GM18519 (cell line): ENCODE results near the gene MAML3.

Experiments used
- ATAC-seq: cut with Tn5 transposase; IDR thresholded peaks from one replicate; pipeline ENCODE4 v1.9.1; 2021; ENCODE audit warnings: mild to moderate bottlenecking, moderate library complexity; ENCODE audit not compliant: unreplicated experiment, low FRiP score

MAML3 gene

GRCh38 chr4:139853309-139853708 lies 300.7 kb downstream of the MAML3 start:
- no peak for ATAC-seq

DNA sequence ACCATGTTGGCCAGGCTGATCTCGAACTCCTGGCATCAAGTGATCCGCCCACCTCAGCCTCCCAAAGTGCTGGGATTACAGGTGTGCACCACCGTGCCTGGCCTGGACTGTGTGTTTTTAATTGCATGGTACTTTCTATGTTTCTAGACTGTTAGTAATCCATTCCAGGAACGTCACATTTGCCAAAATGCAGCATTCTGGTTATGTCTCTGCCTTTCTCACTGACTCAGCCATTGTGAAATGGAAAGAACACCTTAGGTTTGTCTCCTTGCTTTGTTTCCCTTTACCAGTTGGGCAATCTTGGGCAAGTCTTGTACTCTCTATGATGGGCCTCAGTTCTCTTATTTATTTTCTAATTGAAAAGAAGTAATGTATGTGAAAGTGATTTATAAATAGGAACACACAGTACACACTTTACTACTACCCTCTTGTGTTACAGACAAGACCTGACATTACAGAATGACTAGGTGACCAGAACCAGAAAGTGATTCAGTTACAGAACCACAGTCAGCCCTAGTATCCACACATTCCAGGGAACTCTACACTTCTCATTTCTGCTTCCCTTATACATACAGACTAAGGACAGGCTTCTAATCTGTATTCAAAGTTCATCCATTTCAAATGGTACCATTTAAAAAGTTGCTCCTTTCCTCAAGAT lies 301.2 kb downstream of the MAML3 start:
- no peak for ATAC-seq

DNA sequence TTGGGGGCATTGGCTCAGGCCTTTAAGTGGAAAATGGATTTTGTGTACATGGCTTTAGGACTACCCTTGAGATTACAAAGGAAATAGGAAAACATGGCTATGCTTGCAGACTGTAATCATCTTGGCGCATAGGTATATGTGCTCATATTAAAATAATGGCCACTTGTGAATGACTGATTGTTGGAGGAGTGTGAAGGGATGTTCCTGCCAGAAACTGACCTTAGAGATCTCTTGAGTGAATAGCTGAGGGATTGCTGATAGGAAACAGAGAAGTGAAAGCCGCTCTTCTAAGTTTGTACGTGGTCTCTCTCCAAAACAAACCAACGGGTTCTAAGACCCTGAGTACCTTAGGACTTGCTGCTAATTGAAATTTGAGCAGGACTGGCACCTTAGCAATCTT lies 302.3 kb downstream of the MAML3 start:
- ATAC-seq, result no peak

DNA sequence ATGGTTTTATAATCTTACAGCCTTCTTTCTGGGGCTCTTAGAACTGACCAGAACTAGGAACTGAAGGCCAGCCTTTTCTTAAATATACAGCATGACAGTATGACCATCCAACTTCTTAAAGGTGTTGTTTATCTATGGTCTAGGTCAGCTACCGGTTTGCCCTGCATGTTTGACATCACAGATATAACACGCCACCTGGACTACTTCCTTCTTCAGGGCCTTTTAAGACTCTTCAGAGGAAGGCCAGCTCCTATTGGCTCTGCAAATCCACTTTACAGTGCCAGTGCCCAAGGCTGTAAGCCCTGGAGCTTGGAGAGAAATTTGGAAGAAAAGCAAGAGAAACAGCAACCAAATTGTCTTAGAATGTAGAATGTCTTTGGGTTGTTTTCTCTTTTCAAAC lies 302.9 kb downstream of the MAML3 start:
- no peak for ATAC-seq

- no peak for ATAC-seq
Measured at GRCh38 chr4:139849219-139849618, 304.8 kb downstream of the MAML3 start.

- ATAC-seq, result no peak
Measured at GRCh38 chr4:139848028-139848427, 306.0 kb downstream of the MAML3 start.

GRCh38 chr4:139847602-139848001 lies 306.4 kb downstream of the MAML3 start:
- ATAC-seq, result no peak

- no peak for ATAC-seq
Measured at GRCh38 chr4:139846766-139847165, 307.2 kb downstream of the MAML3 start.

- ATAC-seq, result no peak
Measured at GRCh38 chr4:139845453-139846093, 308.4 kb downstream of the MAML3 start.

DNA sequence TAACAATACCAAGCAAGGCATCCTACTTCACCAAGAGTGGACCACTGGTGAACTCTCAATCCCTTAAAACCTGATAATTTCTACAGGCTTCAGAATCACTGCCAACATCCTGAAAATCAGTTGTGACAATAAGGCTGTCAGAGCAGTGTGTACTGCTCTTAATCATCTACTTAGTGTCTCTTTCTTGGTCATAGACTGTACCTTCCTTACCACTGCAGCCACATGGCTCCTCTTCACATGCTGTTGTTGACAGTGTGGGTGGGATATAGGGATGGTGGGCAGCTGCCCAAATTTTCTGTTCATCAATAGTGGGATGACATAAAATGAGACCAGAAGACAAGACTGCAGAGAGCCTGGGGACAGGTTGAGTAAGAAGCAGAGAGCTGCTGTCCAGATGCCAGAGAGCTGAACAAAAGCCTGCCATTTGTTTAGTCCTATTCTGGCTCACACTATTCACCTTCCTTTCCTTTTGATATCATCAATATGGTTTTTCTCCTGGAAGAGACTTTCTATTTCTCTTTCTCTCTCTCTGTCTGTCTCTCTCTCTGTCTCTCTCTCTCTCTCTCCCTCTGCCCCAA lies 309.4 kb downstream of the MAML3 start:
- no peak for ATAC-seq

DNA sequence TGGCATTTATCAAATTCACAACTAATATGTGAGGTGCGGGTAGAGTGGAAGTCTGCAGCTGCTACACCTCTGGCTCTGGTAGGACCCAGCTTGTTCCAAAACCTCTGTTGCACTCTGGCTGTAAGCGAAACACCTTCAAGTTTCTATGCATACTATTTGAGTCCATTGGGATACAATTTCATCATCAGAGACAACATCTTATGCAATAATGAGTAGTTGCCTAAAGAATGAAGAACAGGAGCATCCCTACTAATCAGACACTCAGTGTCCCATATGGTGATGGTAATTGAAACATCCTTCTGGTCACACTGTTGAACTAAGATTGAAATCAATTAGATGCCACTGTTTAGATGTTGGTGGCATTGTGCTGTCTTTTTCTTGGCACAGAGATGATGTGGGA lies 309.9 kb downstream of the MAML3 start:
- ATAC-seq, result no peak

GRCh38 chr4:139843641-139844040 lies 310.3 kb downstream of the MAML3 start:
- ATAC-seq, result no peak

DNA sequence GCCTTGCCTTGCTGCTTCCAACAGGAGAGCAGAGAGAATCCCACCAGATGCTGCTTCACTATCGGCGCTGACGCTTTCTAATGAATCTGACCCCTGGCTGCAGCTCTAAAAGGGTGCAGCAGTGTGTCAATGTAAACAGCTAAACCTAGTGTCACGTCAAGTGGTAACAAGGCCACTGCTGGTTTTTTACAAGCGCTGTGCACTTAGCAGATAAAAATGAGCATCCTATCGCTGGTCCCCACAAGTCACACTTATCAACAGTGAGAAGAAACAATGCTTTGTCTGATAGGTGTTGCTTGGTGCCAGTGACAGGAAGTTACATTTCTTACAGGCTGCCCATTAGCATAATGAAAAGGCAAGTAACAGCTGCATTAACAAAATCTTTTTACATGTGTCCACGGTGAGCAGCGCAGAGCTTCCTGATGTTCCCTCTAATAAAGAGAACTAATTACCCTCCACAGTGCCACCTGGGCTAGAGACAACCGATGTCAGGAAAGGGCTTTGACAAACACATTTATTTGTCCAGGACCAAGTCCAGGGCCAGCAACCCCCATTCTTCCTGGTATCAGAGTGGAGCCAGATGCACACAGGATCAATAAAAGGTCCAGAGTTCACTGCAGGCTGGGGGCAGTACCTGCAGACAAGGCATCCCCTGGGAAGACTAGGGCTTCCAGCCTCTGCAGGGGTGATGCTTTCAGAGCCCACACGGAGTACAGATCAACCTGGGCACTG lies 312.4 kb downstream of the MAML3 start:
- ATAC-seq, result no peak

- no peak for ATAC-seq
Measured at GRCh38 chr4:139840773-139841172, 313.2 kb downstream of the MAML3 start.

GRCh38 chr4:139839403-139840031 lies 314.5 kb downstream of the MAML3 start:
- ATAC-seq, result no peak

DNA sequence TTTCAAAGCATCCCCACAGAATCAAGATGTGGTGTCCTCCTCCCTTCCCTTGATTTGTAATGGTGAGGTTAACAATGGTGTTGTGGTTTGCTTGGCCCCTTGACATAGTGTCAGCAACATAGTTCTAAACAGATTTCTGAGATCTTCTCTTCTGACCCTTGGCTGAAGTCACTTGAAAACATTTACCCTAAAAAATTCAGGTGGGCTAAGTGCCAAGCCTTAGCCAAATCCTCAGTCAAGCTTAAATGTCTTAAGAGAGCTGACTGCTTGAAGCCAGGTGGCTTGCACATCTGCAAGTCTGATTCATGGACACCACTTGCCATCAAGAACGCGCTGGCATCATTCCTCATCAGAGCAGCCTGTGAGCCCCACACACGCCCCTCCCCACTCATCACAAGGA lies 315.2 kb downstream of the MAML3 start:
- ATAC-seq, result no peak

GRCh38 chr4:139834981-139835391 lies 319.0 kb downstream of the MAML3 start:
- no peak for ATAC-seq

DNA sequence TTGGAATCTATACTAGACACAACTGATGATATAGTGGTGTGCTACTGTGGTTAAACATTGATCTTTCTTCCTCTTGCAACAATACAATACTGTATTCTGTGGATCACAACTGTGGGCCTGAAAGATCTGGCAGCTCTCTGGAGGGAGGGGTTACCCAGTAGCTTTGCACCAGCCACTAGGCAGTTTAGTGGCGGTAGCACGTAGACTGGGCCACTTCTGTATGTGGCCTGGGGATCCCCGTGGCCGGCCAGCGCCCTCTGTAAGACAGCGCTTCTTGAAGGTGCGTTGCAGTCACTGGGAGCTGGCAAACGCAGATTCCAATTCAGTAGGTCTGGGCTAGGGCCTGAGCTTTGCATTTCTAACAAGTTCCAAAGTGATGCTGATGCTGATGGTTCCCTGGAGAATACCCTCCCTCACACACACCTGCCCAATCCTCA lies 319.7 kb downstream of the MAML3 start:
- ATAC-seq, result no peak

- no peak for ATAC-seq
Measured at GRCh38 chr4:139833151-139833910, 320.7 kb downstream of the MAML3 start.

- no peak for ATAC-seq
Measured at GRCh38 chr4:139828966-139829664, 324.9 kb downstream of the MAML3 start.
